ENCODE measurements around the gene FARS2.

The FARS2 gene

DNA sequence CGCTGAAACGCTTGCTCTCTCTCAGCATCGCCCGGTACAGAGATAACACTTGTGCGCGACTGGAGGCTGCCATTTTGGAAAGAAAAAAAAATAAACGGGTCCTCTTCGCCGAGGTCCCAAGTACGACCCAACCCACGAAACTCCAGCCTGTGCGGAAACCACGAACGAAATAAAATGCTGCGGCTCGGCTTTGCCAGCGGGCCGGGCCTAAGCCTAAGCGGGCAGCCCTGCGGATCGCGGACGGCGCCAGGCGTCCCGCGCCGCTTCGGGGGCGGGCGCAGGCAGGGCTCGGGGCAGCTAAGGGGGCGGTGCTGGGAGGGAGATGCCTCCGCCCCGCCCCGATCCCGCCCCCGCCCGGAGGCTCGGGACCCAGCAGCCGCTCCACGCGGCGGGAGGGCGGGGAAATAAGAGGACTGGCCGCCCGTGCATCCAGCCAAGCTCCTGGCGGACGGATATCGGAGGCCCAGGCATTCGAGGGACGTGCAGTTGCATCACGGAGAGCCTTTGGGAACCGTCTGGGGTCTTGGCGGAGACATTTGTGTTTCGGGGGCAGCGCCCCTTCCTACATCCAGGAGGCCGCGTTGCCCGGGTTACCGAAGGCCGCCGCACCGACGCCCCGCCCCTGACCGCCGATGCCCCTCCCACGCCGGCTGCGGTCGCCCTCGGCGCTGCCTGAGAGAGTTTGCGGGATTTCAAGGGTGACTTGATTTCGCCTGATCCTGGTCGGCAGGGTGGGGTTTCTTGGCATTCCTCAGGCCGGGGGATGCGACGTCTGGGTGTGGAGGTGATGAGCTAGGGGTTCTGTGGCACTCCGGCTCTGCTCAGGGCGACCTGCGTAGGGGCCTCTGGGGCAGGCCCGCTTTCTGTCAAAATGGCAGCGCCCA, at the start of gene FARS2, which contains the start of gene LYRM4:
FARS2 (plus strand) TSS at position 853 of the 884 bp plus-strand sequence.
LYRM4 (minus strand) TSS at position 290 of the 884 bp plus-strand sequence; CDS start at position 73, 217 bp downstream.
- peaks cover 8% of the 10 kb centered on the region for H3K4me1 ChIP-seq (ENCODE audit: control insufficient read depth, insufficient read depth, low read length)
- H3K36me3 ChIP-seq (ENCODE audit: control insufficient read depth, insufficient read depth, low read length): no peaks in the 10 kb centered on the region
- H3K4me3 ChIP-seq (ENCODE audit: low read length): peak within 1 kb of the TSS; percentile 67
- H3K9me3 ChIP-seq (ENCODE audit: control insufficient read depth, low read length): no peaks in the 10 kb centered on the region
- H3K9ac ChIP-seq (ENCODE audit: low read length): peak within 1 kb of the TSS; percentile 86
- H3K27me3 ChIP-seq (ENCODE audit: control insufficient read depth, insufficient read depth, low read length): no peaks in the 10 kb centered on the region

DNA sequence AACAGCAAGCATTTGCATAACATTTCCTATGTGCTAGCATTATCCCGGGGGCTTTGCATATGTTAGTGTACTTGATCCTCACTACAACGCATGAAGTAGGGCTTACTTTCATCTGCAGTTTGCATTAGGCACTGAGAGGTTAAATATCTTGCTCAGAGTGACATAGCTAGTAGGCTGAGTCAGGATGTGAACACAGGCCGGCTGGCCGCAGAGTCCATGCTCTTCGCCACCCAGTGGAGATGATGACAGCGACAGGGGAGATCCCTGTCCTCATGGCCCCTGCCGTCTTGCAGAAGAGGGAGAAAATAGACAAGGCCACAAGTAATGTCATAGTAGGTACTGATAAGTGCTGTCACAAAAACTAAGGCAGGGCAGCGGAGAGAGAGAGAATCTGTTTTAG, 47.5 kb upstream of the FARS2 start:
- H3K27me3 ChIP-seq (ENCODE audit: control insufficient read depth, insufficient read depth, low read length): no peaks in the 10 kb centered on the region
- no peaks in the 10 kb centered on the region for H3K36me3 ChIP-seq (ENCODE audit: control insufficient read depth, insufficient read depth, low read length)
- no peak overlapping the region for H3K4me3 ChIP-seq (ENCODE audit: low read length)
- H3K9me3 ChIP-seq (ENCODE audit: control insufficient read depth, low read length): no peaks in the 10 kb centered on the region
- H3K4me1 ChIP-seq (ENCODE audit: control insufficient read depth, insufficient read depth, low read length): no peaks in the 10 kb centered on the region
- H3K9ac ChIP-seq (ENCODE audit: low read length): no peak overlapping the region

DNA sequence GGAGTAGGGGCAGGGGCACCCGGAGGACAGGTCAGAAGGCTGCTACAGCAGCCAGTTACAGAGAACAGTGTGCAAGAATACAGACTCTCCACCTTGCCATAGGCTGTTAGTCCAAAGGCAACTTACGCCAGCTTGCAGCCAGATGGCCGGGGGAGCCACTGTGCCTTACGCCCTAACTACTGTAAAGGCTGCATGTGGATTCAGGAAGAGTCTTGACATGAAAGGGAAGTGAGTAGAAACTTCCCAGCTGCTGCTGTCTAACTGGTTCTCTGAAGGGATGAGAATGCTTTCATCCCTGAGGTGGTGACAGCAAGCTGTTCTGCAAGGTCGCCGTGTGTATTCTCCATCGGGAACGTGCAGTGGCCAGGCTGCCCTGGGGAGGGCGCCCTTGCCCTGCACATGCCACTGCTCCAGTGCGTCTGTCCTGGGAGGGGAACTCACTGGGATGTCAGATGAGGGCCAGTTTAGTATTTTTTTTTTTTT, 46.7 kb upstream of the FARS2 start:
- Histone ChIP-seq H3K27me3 (ENCODE audit: control insufficient read depth, insufficient read depth, low read length) (no peaks in the 10 kb centered on the region), H3K4me1 (ENCODE audit: control insufficient read depth, insufficient read depth, low read length) (no peaks in the 10 kb centered on the region), H3K36me3 (ENCODE audit: control insufficient read depth, insufficient read depth, low read length) (no peaks in the 10 kb centered on the region), H3K9ac (ENCODE audit: low read length) (no peak overlapping the region), H3K4me3 (ENCODE audit: low read length) (no peak overlapping the region), H3K9me3 (ENCODE audit: control insufficient read depth, low read length) (no peaks in the 10 kb centered on the region)

DNA sequence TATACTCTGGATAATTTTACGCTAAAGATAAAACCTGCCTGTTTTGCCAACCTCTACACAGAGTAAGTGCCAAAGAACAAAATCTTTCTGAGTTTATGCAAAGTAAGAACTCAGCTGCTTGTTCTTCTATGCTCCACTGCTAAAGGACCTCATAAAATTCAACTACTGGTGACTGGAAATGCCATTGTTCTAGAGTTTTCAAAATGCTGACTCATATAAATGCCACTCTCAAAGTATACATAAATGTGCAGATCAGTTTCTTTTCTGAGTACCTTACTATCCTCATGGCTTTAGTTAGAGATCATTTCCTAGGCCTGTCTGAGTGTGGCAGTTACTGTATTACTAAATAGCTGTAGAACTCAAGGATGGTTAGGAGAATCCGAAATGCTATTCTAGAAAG, 46.2 kb upstream of the FARS2 start:
- H3K4me3 ChIP-seq (ENCODE audit: low read length): no peak overlapping the region
- H3K9ac ChIP-seq (ENCODE audit: low read length): no peak overlapping the region
- no peaks in the 10 kb centered on the region for H3K9me3 ChIP-seq (ENCODE audit: control insufficient read depth, low read length)
- H3K36me3 ChIP-seq (ENCODE audit: control insufficient read depth, insufficient read depth, low read length): no peaks in the 10 kb centered on the region
- H3K4me1 ChIP-seq (ENCODE audit: control insufficient read depth, insufficient read depth, low read length): no peaks in the 10 kb centered on the region
- H3K27me3 ChIP-seq (ENCODE audit: control insufficient read depth, insufficient read depth, low read length): no peaks in the 10 kb centered on the region

DNA sequence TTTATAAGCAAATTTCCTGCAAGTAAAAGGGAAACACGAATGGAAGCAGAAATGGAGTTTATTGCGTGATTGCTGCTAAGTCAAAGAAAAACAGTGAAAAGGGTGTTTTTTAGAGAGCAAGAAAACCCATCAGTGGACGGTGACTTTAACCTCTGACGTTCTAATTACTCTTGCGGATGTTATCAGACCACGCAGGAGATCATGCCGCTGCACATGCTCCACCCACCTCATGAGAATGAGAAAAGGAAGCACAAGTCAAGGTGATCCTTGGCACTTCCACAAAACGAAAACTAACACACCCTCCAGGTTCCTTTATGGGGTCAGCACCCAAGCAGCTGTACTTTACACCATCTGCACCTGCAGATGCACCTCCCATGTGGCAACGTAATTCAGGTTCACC, 45.5 kb upstream of the FARS2 start:
- H3K9me3 ChIP-seq (ENCODE audit: control insufficient read depth, low read length): no peaks in the 10 kb centered on the region
- no peak overlapping the region for H3K4me3 ChIP-seq (ENCODE audit: low read length)
- no peak overlapping the region for H3K9ac ChIP-seq (ENCODE audit: low read length)
- no peaks in the 10 kb centered on the region for H3K36me3 ChIP-seq (ENCODE audit: control insufficient read depth, insufficient read depth, low read length)
- H3K27me3 ChIP-seq (ENCODE audit: control insufficient read depth, insufficient read depth, low read length): no peaks in the 10 kb centered on the region
- no peaks in the 10 kb centered on the region for H3K4me1 ChIP-seq (ENCODE audit: control insufficient read depth, insufficient read depth, low read length)

DNA sequence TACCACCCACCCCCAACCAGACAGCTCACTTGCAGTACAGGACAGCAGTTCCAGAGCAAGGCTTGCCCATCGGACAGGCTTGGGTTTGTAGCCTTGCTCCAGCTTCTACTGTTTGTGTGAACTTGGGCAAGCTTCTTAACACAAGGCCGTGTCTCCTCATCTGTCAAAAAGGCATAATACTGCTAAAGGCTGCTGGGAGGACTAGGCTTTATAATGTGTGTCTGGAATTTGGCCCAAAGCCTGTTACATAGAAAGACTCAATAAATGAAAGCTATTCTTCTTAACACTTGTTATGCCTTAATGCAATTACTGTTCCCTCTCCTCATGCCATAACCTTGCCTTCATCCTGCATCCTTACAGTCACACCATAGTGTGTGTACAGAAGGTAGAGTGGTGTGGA, 44.0 kb upstream of the FARS2 start:
- no peaks in the 10 kb centered on the region for H3K27me3 ChIP-seq (ENCODE audit: control insufficient read depth, insufficient read depth, low read length)
- H3K9ac ChIP-seq (ENCODE audit: low read length): no peak overlapping the region
- no peaks in the 10 kb centered on the region for H3K4me1 ChIP-seq (ENCODE audit: control insufficient read depth, insufficient read depth, low read length)
- H3K9me3 ChIP-seq (ENCODE audit: control insufficient read depth, low read length): no peaks in the 10 kb centered on the region
- H3K4me3 ChIP-seq (ENCODE audit: low read length): no peak overlapping the region
- H3K36me3 ChIP-seq (ENCODE audit: control insufficient read depth, insufficient read depth, low read length): no peaks in the 10 kb centered on the region

DNA sequence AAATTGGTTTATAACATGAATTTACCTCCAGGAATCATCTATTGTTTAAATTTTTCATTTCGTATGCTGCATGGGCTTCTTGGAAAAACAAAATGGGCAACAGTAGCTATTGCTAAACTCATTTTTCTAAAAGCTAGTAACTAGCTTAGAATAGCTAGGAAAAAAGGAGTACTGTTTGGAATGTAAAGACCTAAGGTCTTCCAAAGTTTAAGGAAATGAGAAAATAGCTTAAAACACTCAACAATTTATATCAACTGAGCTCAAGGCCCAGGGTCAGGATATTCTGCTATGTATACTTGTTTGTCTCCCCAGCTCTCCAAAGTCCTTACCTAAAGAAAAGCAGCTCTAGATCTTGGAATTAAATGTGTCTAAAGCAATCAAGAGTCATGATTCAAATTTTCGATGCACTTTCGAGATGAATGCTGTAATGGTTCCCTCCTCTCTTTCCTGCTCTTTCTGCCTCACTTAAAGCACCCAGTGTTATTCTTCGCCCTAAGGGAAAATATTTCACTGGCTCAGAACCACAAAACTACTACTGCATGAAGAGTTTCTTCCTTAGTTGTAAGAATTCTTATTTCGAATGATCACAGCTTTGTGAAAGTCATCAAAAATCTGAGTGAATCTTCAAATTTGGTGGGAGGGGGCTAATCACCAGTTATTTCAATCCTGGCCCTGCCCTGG, 42.2 kb upstream of the FARS2 start:
- no peaks in the 10 kb centered on the region for H3K27me3 ChIP-seq (ENCODE audit: control insufficient read depth, insufficient read depth, low read length)
- no peaks in the 10 kb centered on the region for H3K9me3 ChIP-seq (ENCODE audit: control insufficient read depth, low read length)
- H3K4me3 ChIP-seq (ENCODE audit: low read length): no peak overlapping the region
- no peaks in the 10 kb centered on the region for H3K36me3 ChIP-seq (ENCODE audit: control insufficient read depth, insufficient read depth, low read length)
- H3K4me1 ChIP-seq (ENCODE audit: control insufficient read depth, insufficient read depth, low read length): no peaks in the 10 kb centered on the region
- no peak overlapping the region for H3K9ac ChIP-seq (ENCODE audit: low read length)

DNA sequence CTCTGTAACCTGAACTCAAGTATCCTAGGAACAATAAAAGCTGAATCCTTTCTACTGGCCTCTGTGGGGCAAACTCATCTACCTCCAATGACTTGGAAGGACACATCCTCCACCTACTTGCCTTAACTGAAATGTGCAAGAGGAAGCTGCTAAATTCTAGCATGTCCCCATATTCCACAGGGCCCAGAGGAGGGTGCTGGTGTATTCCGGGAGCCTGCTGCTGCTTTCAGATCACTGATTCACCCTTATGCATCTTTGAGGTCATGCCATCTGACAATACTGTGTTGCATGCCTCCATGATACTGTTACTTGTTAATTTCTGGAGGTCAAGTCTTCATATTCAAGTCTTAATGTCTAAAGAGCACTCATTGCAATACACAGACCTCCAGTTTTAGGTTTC, 40.9 kb upstream of the FARS2 start:
- Histone ChIP-seq H3K4me3 (ENCODE audit: low read length) (no peak overlapping the region), H3K9ac (ENCODE audit: low read length) (no peak overlapping the region), H3K36me3 (ENCODE audit: control insufficient read depth, insufficient read depth, low read length) (no peaks in the 10 kb centered on the region), H3K9me3 (ENCODE audit: control insufficient read depth, low read length) (no peaks in the 10 kb centered on the region), H3K4me1 (ENCODE audit: control insufficient read depth, insufficient read depth, low read length) (no peaks in the 10 kb centered on the region), H3K27me3 (ENCODE audit: control insufficient read depth, insufficient read depth, low read length) (no peaks in the 10 kb centered on the region)

DNA sequence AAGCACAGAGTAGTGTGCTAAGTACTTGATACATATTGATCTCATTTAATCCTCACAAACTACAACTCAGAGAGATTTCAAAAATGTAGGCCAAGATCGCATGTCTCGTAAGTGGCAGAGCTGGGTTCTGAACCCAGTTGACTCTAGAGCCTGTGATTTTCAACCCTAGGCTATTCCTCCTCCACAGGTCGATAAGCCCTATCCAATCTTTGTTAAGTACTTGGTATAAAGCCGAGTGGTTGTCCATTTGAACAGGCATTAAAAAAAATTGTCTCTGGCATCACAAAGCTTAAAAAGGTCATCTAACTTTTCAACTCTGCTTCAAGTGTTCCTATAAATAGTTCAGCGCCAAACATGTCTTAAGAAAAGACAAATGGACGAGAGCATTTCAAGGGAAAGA, 38.0 kb upstream of the FARS2 start:
- no peaks in the 10 kb centered on the region for H3K27me3 ChIP-seq (ENCODE audit: control insufficient read depth, insufficient read depth, low read length)
- H3K36me3 ChIP-seq (ENCODE audit: control insufficient read depth, insufficient read depth, low read length): no peaks in the 10 kb centered on the region
- H3K9ac ChIP-seq (ENCODE audit: low read length): no peak overlapping the region
- H3K4me1 ChIP-seq (ENCODE audit: control insufficient read depth, insufficient read depth, low read length): no peaks in the 10 kb centered on the region
- no peaks in the 10 kb centered on the region for H3K9me3 ChIP-seq (ENCODE audit: control insufficient read depth, low read length)
- no peak overlapping the region for H3K4me3 ChIP-seq (ENCODE audit: low read length)

DNA sequence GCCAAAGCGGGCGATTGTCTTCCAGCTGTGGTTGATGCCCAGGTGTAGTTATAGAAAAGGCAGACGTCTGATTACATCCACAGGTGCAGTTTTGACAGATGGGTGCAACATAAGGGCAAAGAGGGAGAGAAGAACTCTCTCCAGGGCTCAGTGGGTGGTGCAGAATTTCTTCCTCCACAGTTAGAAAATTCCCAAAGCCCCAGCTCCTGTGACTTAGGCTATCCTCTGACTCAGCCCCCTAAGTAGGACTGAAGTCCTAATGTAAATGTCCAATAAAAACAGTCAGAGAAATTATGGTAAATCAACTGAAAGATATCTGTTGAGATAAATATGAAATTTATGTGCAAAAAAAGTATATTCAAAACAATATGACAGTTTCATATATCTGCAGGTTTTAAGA, 32.0 kb upstream of the FARS2 start:
- no peaks in the 10 kb centered on the region for H3K27me3 ChIP-seq (ENCODE audit: control insufficient read depth, insufficient read depth, low read length)
- H3K9ac ChIP-seq (ENCODE audit: low read length): no peak overlapping the region
- H3K4me1 ChIP-seq (ENCODE audit: control insufficient read depth, insufficient read depth, low read length): no peaks in the 10 kb centered on the region
- H3K4me3 ChIP-seq (ENCODE audit: low read length): no peak overlapping the region
- H3K9me3 ChIP-seq (ENCODE audit: control insufficient read depth, low read length): no peaks in the 10 kb centered on the region
- H3K36me3 ChIP-seq (ENCODE audit: control insufficient read depth, insufficient read depth, low read length): no peaks in the 10 kb centered on the region

DNA sequence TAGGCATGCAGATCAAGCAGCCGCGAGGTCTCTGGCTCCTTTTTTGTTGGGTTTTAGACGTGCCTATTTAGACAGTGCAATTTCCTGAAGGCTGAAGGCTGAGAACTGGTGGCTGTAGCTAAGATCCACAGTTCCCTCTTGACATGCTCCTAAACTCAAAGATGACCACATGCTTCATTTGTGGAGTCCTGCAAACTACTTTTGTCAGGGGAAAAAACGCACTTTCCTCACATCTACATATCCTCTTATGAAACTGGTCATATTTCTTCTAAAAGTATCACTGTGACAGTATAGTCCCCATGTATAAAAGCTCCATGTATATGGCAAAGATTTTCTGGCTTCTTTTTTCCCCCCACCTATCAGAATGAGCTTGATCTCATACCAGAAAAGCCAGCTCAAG, 31.2 kb upstream of the FARS2 start:
- Histone ChIP-seq H3K4me3 (ENCODE audit: low read length) (no peak overlapping the region), H3K36me3 (ENCODE audit: control insufficient read depth, insufficient read depth, low read length) (no peaks in the 10 kb centered on the region), H3K9me3 (ENCODE audit: control insufficient read depth, low read length) (no peaks in the 10 kb centered on the region), H3K27me3 (ENCODE audit: control insufficient read depth, insufficient read depth, low read length) (no peaks in the 10 kb centered on the region), H3K9ac (ENCODE audit: low read length) (no peak overlapping the region), H3K4me1 (ENCODE audit: control insufficient read depth, insufficient read depth, low read length) (no peaks in the 10 kb centered on the region)

DNA sequence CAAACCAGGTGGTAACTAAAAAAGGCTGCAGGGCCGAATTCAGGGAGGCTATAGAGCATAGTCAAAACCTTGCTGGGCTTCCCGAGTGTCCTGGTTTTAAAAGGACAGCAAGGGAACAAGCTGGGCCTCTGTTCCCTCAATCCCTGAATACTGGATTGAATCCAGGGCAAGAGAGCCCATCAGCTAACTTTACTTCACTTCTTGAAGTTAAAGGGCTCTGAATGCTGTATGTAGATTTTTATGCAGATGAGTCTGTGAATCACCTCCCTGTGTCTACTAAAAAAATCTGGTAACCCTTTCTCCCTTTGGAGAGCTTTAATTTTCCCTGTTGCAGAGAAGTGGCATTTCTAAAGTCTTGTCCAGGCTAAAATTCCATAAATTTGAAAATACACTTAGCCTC, 30.0 kb upstream of the FARS2 start:
- H3K9me3 ChIP-seq (ENCODE audit: control insufficient read depth, low read length): no peaks in the 10 kb centered on the region
- no peak overlapping the region for H3K9ac ChIP-seq (ENCODE audit: low read length)
- no peaks in the 10 kb centered on the region for H3K36me3 ChIP-seq (ENCODE audit: control insufficient read depth, insufficient read depth, low read length)
- H3K4me1 ChIP-seq (ENCODE audit: control insufficient read depth, insufficient read depth, low read length): no peaks in the 10 kb centered on the region
- no peaks in the 10 kb centered on the region for H3K27me3 ChIP-seq (ENCODE audit: control insufficient read depth, insufficient read depth, low read length)
- no peak overlapping the region for H3K4me3 ChIP-seq (ENCODE audit: low read length)
